CD4-positive, alpha-beta T cell treated with Interferon gamma for 1 hour (primary cell): ENCODE results near the gene PPA1.
A peak's percentile ranks its signal among the peaks of the same experiment; 100 is the strongest.
"Not testable (repeated sequence)": the region's sequence is repeated elsewhere in the genome, so short reads cannot be mapped to it uniquely, and the experiment has no call there.

Experiments
- DNase-seq: peaks from one replicate; pipeline ENCODE4 v3.0.0-alpha.2; 2020

Gene PPA1

GRCh38 chr10:70206762-70207161 is 26.5 kb downstream of the PPA1 start:
- no peak for DNase-seq

- DNase-seq, result no peak
These were observed 32.1 kb downstream of the PPA1 start for GRCh38 chr10:70201105-70201504.

GRCh38 chr10:70198696-70199466 is 34.3 kb downstream of the PPA1 start:
- DNase-seq, result no peak

GRCh38 chr10:70197235-70197945 is 35.8 kb downstream of the PPA1 start:
- DNase-seq, result no peak

GRCh38 chr10:70193391-70193844 is 39.8 kb downstream of the PPA1 start:
- DNase-seq, result no peak

- DNase-seq, result no peak
These were observed 40.8 kb downstream of the PPA1 start for GRCh38 chr10:70192326-70192968.

GRCh38 chr10:70191972-70192305 is 41.3 kb downstream of the PPA1 start:
- DNase-seq, result no peak

GRCh38 chr10:70191161-70191971 is 41.9 kb downstream of the PPA1 start:
- no peak for DNase-seq

- DNase-seq, result no peak
These were observed 42.6 kb downstream of the PPA1 start for GRCh38 chr10:70190581-70190980.

- DNase-seq, result no peak
These were observed 43.1 kb downstream of the PPA1 start for GRCh38 chr10:70190102-70190501.

GRCh38 chr10:70188768-70189167 is 44.5 kb downstream of the PPA1 start:
- no peak for DNase-seq

- DNase-seq, result no peak
These were observed 46.7 kb downstream of the PPA1 start for GRCh38 chr10:70186571-70186970.

GRCh38 chr10:70186090-70186489 is 47.1 kb downstream of the PPA1 start:
- DNase-seq, result no peak

GRCh38 chr10:70183304-70183703 is 49.9 kb downstream of the PPA1 start:
- no peak for DNase-seq

GRCh38 chr10:70179209-70179608 is 54.0 kb downstream of the PPA1 start:
- DNase-seq, result not testable (repeated sequence)

- no peak for DNase-seq
These were observed 55.0 kb downstream of the PPA1 start for GRCh38 chr10:70178139-70178725.

- no peak for DNase-seq
These were observed 56.8 kb downstream of the PPA1 start for GRCh38 chr10:70176441-70176840.

- DNase-seq, result no peak
These were observed 57.7 kb downstream of the PPA1 start for GRCh38 chr10:70175516-70175915.

GRCh38 chr10:70174058-70174741 is 59.0 kb downstream of the PPA1 start:
- DNase-seq, result peak; percentile 52

GRCh38 chr10:70169649-70170364 is 63.4 kb downstream of the PPA1 start:
- DNase-seq, result no peak

GRCh38 chr10:70169011-70169410 is 64.2 kb downstream of the PPA1 start:
- DNase-seq, result no peak
